ENCODE results near the gene POLE2. TPM values are rescaled to one million over a fixed set of nuclear protein-coding genes. Genes with fewer than 3 reads are reported as not detected.

Gene POLE2
- total and polyA plus RNA-seq, 4 donors: 2.2 to 15.6 (median 3.7) TPM

GRCh38 chr14:49633640-49634546, 54.1 kb downstream of the POLE2 start:
- H3K9me3 ChIP-seq (ENCODE audit: control insufficient read depth in 4 of 4, insufficient read depth in 3 of 4, low read length in 3 of 4): no peaks in the 10 kb centered on the region
- peak overlapping the region; percentile 86 to 98 for H3K27ac ChIP-seq (ENCODE audit: low read depth in 1 of 2, low read length in 1 of 2)
- H3K27me3 ChIP-seq (ENCODE audit: control insufficient read depth in 3 of 3, insufficient read depth in 3 of 3, low read length in 2 of 3): no peaks in the 10 kb centered on the region
- DNase-seq: peak; percentile 97 to 98 (median 97)
- H3K36me3 ChIP-seq (ENCODE audit: control insufficient read depth in 4 of 4, insufficient read depth in 4 of 4, low read length in 4 of 4): peaks cover 0 to 14% (median 2%) of the 10 kb centered on the region in 4 donors
- peak overlapping the region; percentile 70 to 87 for H3K9ac ChIP-seq (ENCODE audit: insufficient read depth in 1 of 2, low read length in 2 of 2)
- peak; percentile 94 for ATAC-seq (ENCODE audit: insufficient read depth, low FRiP score)
- H3K4me3 ChIP-seq: peak overlapping the region; percentile 86
- peak; percentile 76 for TF ChIP-seq CTCF (IDR thresholded peaks at IDR 0.05; ENCODE audit: control extremely low read depth, extremely low read depth)
- peaks cover 2 to 21% (median 7%) of the 10 kb centered on the region in 5 donors for H3K4me1 ChIP-seq (ENCODE audit: control insufficient read depth in 5 of 5, insufficient read depth in 5 of 5, low read length in 5 of 5)
- 1% methylated on average over 96 to 101 of the region's 101 CpGs for WGBS, 2 donors

- no peaks in the 10 kb centered on the region for H3K27me3 ChIP-seq (ENCODE audit: control insufficient read depth in 3 of 3, insufficient read depth in 3 of 3, low read length in 2 of 3)
- 80 to 88% methylated on average over 6 of the region's 6 CpGs for WGBS, 2 donors
- TF ChIP-seq CTCF (IDR thresholded peaks at IDR 0.05; ENCODE audit: control extremely low read depth, extremely low read depth): no peak
- peaks cover 4 to 31% (median 11%) of the 10 kb centered on the region in 5 donors for H3K4me1 ChIP-seq (ENCODE audit: control insufficient read depth in 5 of 5, insufficient read depth in 5 of 5, low read length in 5 of 5)
- no peak for ATAC-seq (ENCODE audit: insufficient read depth, low FRiP score)
- no peaks in the 10 kb centered on the region for H3K9me3 ChIP-seq (ENCODE audit: control insufficient read depth in 4 of 4, insufficient read depth in 3 of 4, low read length in 3 of 4)
- no peak for DNase-seq
- no peak overlapping the region for H3K4me3 ChIP-seq
- no peak overlapping the region for H3K9ac ChIP-seq (ENCODE audit: insufficient read depth in 1 of 2, low read length in 2 of 2)
- H3K36me3 ChIP-seq (ENCODE audit: control insufficient read depth in 4 of 4, insufficient read depth in 4 of 4, low read length in 4 of 4): peaks cover 0 to 5% (median 2%) of the 10 kb centered on the region in 4 donors
- no peak overlapping the region for H3K27ac ChIP-seq (ENCODE audit: low read depth in 1 of 2, low read length in 1 of 2)
Measured at GRCh38 chr14:49623941-49624839, 63.8 kb downstream of the POLE2 start.

DNA sequence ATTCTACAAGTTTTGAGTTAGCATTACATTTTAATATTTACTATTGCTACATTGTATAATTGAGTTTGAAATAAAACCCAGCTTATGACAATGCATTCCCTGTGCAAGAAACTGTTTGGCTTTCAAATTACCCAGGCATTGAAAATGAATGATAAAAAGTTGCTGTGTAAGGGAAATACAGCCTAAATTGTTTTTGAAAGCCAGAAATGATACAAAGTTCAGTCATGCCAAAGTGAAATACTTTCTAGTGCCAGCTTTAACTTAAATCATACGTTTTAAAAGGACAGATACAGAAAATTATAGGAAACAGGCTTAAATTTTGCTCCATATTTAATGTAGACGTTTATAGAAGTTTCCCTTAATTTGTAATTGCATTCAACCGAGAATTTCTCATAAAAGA, 64.6 kb downstream of the POLE2 start:
- peaks cover 4 to 33% (median 11%) of the 10 kb centered on the region in 5 donors for H3K4me1 ChIP-seq (ENCODE audit: control insufficient read depth in 5 of 5, insufficient read depth in 5 of 5, low read length in 5 of 5)
- TF ChIP-seq CTCF (IDR thresholded peaks at IDR 0.05; ENCODE audit: control extremely low read depth, extremely low read depth): no peak
- peak in 2 of 3 donors; percentile 50 to 52 for DNase-seq
- H3K9ac ChIP-seq (ENCODE audit: insufficient read depth in 1 of 2, low read length in 2 of 2): no peak overlapping the region
- no peak overlapping the region for H3K27ac ChIP-seq (ENCODE audit: low read depth in 1 of 2, low read length in 1 of 2)
- no peaks in the 10 kb centered on the region for H3K27me3 ChIP-seq (ENCODE audit: control insufficient read depth in 3 of 3, insufficient read depth in 3 of 3, low read length in 2 of 3)
- no peaks in the 10 kb centered on the region for H3K9me3 ChIP-seq (ENCODE audit: control insufficient read depth in 4 of 4, insufficient read depth in 3 of 4, low read length in 3 of 4)
- ATAC-seq (ENCODE audit: insufficient read depth, low FRiP score): no peak
- H3K36me3 ChIP-seq (ENCODE audit: control insufficient read depth in 4 of 4, insufficient read depth in 4 of 4, low read length in 4 of 4): peaks cover 0 to 9% (median 5%) of the 10 kb centered on the region in 4 donors
- H3K4me3 ChIP-seq: no peak overlapping the region
- 62 to 73% methylated on average over 3 of the region's 3 CpGs for WGBS, 2 donors

Data from lung (tissue), 12 donors.